ENCODE data around the gene NCCRP1.

The NCCRP1 gene

GRCh38 chr19:39165857-39166256, 30.9 kb upstream of the NCCRP1 start:
- no peak for DNase-seq (ENCODE audit: low read depth)

DNA sequence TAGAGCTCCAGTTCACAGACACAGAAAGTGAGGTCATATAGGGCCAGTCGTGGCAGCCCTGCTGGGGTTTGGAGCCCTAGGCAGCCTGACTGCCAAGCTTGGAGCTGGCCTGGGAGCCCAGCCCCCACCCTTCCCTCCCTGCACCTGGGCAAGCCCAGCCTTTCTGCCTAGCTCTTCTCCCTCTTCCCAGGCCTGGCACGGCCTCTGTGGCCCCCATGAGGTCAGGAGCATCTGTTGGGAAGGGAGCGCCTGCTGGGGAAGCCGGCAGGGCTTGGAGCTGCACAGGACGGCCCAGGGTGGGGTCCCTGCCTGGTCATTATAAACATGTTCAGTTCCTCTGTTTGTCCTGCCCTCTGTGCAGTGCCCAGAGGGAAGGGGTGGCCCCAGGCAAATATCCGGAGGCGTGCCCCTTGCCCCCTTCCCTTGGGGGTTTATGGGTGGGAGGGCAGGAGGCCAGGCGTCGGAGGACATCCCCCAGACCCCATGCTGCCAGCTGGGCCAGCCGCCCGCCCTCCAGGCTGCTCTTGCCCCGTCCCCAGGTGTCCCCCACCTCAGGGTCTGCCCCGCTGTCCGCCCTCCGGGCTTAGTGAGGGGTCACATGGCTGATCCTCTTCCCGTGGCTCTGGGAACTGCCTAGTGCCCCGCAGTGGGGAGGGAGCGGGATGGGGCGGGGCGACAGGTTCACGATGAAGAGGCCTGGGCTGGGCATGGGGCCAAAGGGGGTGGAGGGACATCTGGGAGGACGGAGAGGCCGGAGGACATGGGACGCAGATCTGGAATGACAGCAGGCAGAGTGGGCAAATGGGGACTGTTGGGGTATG, 30.0 kb upstream of the NCCRP1 start:
- DNase-seq (ENCODE audit: low read depth): no peak

DNA sequence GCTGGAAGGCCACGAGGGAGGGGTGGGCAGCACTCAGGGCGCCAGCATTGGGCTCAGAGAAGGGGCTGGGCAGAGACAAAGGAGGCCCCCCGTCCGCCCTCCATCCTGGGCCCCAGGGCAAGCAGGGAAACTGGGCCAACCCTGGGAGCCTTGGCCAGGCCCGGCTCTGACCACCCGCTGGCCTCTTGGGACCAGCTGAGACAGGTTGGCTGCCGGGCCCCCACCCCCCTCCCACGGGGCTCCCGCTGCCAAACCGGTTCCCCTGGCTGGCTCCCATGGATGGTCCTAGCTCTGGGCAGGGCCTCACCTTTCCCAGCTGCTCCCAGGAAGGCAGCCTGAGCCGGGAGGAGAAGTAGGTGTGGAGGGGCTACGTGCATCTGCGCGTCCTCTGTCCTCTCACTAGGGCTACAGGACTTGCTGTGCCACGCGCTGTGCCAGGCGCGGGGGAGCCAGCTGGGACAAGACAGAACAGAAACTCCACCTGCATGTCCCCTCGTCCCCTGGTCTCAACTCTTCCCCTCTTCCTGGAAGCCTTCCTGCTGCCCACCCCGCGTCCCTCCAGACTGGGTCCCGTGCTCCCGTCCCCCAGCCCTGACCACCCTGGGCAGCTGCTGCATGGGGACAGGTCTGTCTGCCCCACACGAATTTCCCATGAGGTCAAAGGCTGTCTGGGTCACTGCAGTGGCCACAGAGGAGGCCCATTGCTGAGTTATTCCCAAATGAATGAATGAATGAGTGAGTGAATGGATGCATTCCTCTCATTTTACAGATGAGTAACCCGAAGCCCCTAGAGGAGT, 29.1 kb upstream of the NCCRP1 start:
- no peak for DNase-seq (ENCODE audit: low read depth)

- no peak for DNase-seq (ENCODE audit: low read depth)
These were observed 28.3 kb upstream of the NCCRP1 start for GRCh38 chr19:39168258-39169142.

DNA sequence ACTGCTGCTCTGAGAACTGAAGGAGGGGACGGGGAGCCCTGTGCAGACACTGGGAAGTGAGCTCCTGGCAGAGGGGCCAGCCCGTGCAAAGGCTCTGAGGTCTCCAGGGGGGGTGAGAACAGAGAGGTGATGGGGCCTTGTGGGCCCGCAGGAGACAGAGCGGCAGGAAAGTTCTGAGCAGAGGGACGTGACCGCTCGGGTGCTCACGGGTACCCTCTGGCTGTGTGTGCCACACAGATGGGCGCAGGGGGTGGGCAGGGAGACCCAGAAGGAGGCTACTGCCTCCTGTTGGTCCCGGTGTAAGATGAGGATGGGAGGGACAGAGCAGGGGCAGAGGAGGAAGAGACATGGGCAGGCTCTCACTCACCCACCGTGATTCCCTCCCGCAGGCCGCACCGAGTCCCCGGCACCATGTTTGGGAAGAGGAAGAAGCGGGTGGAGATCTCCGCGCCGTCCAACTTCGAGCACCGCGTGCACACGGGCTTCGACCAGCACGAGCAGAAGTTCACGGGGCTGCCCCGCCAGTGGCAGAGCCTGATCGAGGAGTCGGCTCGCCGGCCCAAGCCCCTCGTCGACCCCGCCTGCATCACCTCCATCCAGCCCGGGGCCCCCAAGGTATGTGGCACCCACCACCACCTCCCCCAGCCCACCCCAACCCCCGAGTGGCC, 27.5 kb upstream of the NCCRP1 start:
- DNase-seq (ENCODE audit: low read depth): no peak

- no peak for DNase-seq (ENCODE audit: low read depth)
These were observed 26.2 kb upstream of the NCCRP1 start for GRCh38 chr19:39170386-39171231.

DNA sequence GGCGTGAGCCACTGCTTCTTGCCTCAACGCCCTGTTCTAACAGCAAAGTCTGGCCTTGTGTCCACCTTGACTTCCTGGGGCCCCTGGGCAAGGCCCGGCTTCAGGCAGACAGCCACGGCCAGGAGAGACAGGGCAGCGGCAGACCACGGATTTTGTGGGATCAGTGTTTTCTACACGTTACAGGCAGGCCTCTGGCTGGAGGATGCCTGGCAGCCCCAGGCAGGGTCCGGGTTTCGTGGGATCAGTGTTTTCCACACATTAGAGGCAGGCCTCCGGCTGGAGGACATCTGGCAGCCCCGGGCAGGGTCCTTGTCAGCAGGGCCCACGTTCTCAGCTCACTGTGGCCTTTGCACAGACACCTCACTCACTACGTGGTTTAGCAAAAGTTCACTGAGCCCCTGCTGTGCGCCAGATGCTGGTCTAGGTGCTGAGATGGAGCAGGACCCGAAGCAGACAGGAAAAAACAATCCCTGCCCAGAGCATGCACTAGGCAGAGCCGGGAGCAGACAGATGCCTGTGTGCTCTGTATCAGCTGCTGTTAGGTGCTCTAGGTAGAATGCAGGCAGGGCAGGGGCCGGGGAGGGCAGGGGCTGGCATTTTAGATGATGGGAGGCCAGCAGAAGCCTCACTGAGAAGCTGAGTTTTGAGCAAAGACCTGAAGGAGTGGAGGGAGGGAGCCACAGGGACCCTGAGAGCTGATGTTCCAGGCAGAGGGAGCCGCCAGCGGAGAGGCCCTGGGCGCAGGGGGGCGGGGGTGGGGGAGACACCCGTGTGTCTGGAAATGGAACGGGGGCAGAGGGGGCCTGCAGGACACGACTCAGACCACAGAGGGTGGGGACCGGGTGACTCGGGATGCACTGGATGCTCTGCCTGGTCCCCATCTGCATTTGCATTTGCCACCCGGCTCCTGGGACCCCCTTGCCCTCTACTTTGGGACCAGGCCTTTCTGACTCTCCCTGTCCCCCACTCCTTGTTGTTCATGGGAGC, 25.0 kb upstream of the NCCRP1 start:
- DNase-seq (ENCODE audit: low read depth): no peak

GRCh38 chr19:39172700-39173501, 23.9 kb upstream of the NCCRP1 start:
- no peak for DNase-seq (ENCODE audit: low read depth)

GRCh38 chr19:39173502-39173991, 23.2 kb upstream of the NCCRP1 start:
- DNase-seq (ENCODE audit: low read depth): no peak

DNA sequence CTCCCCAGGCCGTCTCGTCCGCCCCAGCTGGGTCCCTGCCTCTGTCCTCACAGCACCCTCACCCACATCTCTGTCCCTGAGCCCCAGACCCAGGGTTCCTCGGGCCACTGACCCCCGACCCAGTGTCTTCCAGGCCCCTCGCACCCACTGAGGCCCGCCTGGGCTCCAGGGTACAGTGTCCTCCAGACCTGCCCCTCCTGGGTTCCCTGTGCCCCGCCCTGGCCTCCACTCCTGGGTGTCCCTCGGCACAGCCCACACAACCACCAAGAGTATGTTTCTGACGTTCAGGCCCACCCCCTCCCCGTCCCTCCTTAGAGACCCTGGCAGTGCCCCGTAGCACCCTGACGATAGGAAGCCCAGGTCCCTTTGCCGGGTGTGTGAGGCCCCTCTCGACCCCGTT, 22.6 kb upstream of the NCCRP1 start:
- no peak for DNase-seq (ENCODE audit: low read depth)

DNA sequence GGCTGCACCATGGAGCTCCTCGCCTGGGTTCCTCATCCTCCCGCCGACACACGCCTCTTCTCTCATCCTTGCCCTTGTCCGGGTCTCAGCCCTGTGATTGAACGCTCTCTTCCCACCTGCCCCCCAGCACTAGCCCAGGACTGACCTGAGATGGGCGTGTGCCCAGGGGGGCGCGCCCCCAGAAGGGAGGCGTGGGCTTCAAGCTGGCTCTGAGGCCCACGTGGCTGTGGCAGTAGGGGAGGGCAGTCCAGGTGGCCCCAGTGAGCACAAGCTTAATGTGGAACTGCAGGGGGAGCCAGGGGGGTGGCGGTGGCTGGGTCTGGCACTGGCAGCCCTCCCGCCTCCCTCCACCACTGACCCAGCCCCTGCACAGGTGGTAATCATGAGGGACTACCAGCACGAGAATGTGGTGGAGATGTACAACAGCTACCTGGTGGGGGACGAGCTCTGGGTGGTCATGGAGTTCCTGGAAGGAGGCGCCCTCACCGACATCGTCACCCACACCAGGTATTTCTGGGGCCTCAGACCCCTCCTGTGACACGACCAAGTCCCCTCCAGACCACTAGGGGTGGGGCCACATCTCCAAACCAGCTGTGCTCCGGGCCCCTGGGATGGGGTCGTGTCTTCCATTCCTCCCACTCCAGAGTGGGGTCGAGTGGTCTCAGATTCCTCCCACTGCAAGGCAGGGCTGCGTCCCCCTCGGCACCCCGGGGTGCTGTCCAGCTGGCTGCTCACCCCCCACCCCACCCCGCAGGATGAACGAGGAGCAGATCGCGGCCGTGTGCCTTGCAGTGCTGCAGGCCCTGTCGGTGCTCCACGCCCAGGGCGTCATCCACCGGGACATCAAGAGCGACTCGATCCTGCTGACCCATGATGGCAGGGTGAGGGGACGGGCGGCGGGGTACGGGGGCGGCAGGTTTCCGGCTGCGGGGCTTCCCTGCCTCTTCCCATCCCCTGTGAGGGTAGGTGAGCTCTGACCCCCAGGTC, 21.9 kb upstream of the NCCRP1 start:
- DNase-seq (ENCODE audit: low read depth): no peak

DNA sequence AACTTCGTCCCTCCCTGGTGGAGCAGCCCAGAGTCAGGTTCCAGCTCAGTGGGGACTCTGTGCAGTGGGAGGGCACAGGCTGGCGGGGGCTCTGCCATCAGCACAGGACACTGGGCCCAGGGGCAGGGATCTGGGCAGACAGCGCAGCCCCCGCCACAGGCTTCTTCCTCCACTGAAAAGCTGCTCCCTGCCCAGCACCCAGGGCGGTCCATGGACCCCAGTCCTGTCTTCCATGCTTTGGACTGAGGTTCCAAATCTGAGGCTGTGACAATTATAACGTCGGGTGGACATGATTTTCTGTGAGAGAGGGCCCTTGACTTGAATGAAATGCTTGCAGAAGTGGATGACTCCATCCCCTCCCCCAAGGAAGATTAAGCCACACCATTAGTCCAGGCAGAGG, 21.2 kb upstream of the NCCRP1 start:
- DNase-seq (ENCODE audit: low read depth): no peak

DNA sequence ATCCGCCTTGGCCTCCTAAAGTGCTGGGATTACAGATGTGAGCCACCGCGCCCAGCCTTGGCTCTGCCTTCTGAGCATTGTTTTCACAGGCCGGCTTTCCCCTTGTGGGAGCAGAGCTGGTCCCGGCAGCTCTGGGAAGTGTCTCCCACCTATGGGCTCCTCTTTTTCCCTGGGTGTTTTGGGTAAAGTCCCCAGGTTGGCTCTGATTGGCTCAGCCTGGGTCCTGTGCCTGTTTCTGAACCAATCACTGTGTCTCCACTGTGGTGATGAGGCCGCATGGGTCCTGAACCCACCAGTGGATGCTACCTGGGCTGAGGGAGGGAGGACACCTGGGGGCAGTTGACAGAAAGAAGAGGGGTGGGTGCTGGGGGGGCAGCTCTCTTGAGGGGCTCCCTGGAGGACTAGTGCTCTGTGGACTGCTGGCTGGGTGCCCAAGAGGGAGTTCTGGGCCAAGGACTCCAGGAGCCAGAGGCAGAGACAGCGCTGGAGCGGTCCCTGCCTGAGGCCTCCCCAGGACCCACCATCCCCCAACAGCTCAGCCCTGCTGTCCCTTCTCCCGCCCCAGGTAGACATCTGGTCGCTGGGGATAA, 19.6 kb upstream of the NCCRP1 start:
- no peak for DNase-seq (ENCODE audit: low read depth)

GRCh38 chr19:39177736-39178135, 19.0 kb upstream of the NCCRP1 start:
- no peak for DNase-seq (ENCODE audit: low read depth)

DNA sequence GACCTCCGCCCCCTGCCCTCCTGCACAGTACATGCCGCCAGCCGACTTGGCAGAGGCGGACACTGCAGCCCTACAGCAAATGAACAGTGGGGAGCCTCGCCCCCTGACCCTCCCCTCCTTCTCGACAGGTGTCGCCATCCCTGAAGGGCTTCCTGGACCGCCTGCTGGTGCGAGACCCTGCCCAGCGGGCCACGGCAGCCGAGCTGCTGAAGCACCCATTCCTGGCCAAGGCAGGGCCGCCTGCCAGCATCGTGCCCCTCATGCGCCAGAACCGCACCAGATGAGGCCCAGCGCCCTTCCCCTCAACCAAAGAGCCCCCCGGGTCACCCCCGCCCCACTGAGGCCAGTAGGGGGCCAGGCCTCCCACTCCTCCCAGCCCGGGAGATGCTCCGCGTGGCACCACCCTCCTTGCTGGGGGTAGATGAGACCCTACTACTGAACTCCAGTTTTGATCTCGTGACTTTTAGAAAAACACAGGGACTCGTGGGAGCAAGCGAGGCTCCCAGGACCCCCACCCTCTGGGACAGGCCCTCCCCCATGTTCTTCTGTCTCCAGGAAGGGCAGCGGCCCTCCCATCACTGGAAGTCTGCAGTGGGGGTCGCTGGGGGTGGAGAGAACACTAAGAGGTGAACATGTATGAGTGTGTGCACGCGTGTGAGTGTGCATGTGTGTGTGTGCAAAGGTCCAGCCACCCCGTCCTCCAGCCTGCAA, 18.3 kb upstream of the NCCRP1 start:
- no peak for DNase-seq (ENCODE audit: low read depth)

DNA sequence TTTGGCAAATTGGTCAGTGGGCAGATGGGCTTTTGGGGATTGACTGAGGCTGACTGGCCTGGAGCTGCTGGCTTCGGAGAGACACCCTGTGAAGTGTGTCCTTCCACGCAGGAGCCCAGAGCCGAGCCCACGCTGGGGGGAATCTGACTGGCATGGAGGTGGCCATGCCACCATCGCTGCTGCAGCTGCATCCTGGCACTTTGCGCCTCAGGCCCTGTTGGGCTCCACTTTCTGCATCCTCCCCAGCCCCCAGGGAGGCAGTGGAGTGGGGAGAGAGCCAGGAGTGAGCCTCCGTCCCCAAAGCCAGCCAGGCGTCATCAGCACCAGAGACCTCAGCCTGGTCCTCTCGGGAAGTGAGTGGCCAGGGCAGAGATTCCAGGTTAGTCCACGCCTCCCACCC, 17.0 kb upstream of the NCCRP1 start:
- DNase-seq (ENCODE audit: low read depth): no peak
